GM12874 (cell line): ENCODE results near the gene BCAS1.

Experiments
- TF ChIP-seq, protein P1 (sequence below): IDR thresholded peaks from 2 replicates; pipeline ENCODE4 v1.5.1; 2011; ENCODE audit warnings: low read depth, mild to moderate bottlenecking, control low read depth, low read length, moderate library complexity; ENCODE audit not compliant: insufficient read depth

Gene BCAS1

GRCh38 chr20:54029643-54030042, 40.8 kb downstream of the BCAS1 start:
- TF ChIP-seq, protein P1, sequence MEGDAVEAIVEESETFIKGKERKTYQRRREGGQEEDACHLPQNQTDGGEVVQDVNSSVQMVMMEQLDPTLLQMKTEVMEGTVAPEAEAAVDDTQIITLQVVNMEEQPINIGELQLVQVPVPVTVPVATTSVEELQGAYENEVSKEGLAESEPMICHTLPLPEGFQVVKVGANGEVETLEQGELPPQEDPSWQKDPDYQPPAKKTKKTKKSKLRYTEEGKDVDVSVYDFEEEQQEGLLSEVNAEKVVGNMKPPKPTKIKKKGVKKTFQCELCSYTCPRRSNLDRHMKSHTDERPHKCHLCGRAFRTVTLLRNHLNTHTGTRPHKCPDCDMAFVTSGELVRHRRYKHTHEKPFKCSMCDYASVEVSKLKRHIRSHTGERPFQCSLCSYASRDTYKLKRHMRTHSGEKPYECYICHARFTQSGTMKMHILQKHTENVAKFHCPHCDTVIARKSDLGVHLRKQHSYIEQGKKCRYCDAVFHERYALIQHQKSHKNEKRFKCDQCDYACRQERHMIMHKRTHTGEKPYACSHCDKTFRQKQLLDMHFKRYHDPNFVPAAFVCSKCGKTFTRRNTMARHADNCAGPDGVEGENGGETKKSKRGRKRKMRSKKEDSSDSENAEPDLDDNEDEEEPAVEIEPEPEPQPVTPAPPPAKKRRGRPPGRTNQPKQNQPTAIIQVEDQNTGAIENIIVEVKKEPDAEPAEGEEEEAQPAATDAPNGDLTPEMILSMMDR, result no peak

- TF ChIP-seq, protein P1, result no peak
Measured at GRCh38 chr20:54029176-54029575, 41.2 kb downstream of the BCAS1 start.

DNA sequence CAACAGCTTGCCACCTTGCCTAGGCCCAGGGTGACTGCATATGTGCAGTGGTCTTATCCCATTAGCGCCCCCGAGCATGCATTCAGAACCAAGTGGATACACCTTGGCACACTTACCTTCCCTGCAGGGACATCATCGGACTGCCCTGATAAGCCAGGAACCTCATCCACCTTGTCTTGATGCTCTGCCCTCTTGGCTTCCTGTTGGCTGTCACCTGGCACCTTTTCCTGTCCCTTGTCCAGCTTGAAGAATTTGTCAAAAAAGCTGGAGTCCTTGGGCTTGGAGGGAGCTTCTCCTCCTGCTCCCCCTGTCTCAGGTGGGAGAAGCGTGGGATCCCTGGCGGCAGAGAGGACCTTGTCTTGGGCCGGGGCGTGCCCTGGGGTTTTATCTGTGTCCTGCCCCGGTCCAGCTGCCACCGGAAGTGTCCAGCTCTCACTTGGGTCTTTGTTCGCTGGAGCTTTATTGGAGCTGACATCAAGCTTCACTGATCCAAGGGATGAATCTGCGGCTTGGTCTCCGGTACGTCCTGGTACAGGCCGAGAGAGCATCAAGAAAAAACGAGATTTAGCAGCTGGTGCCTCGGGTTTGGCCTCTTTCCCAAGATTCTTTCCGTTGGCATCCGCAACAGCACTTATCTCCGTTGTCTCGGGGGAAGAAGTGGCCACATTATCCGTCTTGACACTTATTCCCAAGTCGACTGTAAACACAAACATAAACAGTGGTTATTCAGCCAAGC, 42.0 kb downstream of the BCAS1 start:
- TF ChIP-seq, protein P1, result no peak

DNA sequence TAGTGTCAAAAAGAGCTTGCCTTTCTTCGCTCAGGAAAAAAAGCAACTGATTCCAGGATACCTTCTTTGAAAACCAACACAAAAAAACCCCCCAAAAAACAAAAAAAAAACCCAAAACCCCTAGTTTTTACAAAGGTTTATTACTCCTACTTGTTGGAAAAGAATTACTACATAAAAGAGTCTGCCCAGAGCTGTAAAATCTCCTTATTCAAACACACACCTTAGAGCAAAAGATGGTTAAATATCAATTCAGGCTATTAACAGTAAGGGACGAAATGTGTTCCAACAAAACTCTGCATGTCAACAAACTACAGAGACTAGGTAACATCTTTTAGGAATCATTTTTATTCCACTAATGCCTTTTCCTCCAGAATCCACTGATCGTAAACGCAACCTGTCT, 42.7 kb downstream of the BCAS1 start:
- TF ChIP-seq, protein P1, result no peak

DNA sequence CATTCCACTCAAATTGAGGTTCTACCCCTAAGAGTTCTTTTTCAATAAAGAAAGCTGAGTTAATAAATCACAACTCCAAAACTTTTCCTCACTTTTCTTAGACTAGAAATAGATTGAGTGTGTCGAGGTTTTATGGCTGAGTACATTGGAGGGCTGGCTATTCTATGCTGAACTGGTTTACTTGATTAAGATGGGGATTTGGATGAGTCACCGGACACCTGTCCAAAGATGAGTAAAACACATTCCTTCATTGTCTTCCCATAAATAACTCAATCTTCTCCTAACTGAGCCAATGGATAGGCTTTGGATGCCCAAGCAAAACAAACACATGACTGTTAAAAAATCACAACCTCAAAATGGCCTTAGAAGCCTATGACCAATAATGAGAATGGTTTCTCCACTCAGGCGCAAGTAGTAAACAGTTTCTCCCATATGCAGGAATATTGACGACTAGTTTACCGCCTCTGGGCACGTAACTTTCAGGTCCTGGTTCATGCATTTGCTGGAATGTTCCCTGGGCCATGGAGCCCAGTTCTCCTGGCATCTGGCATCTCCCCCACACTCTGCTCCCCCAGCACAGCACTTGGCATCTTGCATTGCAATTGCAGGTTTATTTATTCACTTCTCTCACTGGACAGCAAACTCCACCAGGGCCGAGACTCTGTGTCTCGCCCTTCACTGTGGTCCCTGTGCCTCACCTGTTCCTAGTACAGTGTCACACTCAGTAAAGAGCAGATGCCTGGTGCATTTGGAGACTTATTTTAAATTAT, 43.9 kb downstream of the BCAS1 start:
- TF ChIP-seq, protein P1, result no peak

DNA sequence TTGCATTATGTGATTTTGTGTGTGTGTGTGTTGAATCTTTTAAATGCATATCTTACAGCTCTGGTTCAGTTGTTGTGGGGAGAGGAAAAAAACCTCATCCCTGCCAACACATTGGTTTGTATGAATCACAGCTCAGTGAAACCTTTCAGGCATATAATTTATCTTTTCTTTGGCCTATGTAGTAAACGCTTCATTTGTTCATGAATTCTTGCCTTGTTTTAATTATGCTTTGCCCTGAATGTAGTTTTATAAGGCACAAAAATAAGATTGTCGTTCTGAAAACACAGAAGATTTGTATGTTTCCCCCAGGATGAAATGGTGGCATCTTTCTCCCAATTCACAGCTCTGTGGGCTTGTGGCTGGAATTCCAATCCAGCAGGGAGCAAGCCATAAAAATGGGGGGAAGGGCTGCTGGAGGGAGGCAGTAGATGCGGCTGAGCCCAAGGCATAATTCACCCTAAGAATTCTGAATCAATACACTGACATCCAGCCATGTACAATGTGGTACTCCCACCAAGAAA, 45.1 kb downstream of the BCAS1 start:
- TF ChIP-seq, protein P1, result no peak

DNA sequence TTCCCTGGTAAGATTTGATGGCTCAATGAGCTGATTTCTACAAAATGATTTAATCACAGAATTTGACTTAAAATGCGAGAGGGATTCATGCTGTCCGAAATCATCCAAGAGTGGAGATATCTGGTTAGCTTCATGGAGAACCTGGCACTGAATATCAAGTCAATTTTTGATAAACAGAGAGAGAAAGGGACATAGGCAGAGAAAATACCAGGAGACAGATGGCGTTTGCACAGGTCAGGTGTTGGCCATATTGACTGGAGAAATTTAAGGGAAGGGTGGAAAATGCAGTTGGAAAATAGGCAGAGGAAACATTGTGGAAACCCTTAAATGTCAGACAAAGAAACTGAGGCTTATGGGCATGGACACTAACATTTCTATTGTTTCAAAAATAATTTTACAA, 47.0 kb downstream of the BCAS1 start:
- TF ChIP-seq, protein P1, result no peak
